SK-N-SH treated with all-trans-retinoic acid at 6 μM for 48 hours (cell line): Measurements from ENCODE around the gene RNF113B.

Experiments
- ATAC-seq: fragments of 200-7000 bp; cut with Tn5 transposase; 3 replicates; pipeline ENCODE4 v1.9.1; 2020; ENCODE audit warnings: mild to moderate bottlenecking, moderate library complexity
- ARNTL ChIP-seq: fragments of 450-650 bp; formaldehyde crosslinking; IDR thresholded peaks from 2 replicates; pipeline ENCODE4 v1.5.0; 2020; ENCODE audit warnings: low read depth, mild to moderate bottlenecking, moderate library complexity, borderline replicate concordance
- BACH2 ChIP-seq: fragments of 250-450 bp; sonication (Bioruptor Pico); IDR thresholded peaks from 2 replicates; pipeline ENCODE4 v1.9.0; 2021; ENCODE audit warnings: mild to moderate bottlenecking, borderline replicate concordance
- ESRRG ChIP-seq: fragments of 250-450 bp; sonication (Bioruptor Pico); IDR thresholded peaks from 2 replicates; pipeline ENCODE4 v1.6.1; 2021; ENCODE audit warnings: mild to moderate bottlenecking
- GLIS3 ChIP-seq: fragments of 250-450 bp; sonication (Bioruptor Pico); IDR thresholded peaks from 2 replicates; pipeline ENCODE4 v1.5.0; 2020; ENCODE audit warnings: mild to moderate bottlenecking, moderate library complexity
- ISL1 ChIP-seq: fragments of 250-450 bp; sonication (Bioruptor Pico); IDR thresholded peaks from 2 replicates; pipeline ENCODE4 v2.1.2; 2022; ENCODE audit warnings: mild to moderate bottlenecking, moderate library complexity
- OSR1 ChIP-seq: fragments of 250-450 bp; sonication (Bioruptor Pico); IDR thresholded peaks from 2 replicates; pipeline ENCODE4 v1.8.0; 2022; ENCODE audit warnings: moderate library complexity, mild to moderate bottlenecking, inconsistent platforms
- PPARA ChIP-seq: fragments of 250-450 bp; sonication (Bioruptor Pico); IDR thresholded peaks from 2 replicates; pipeline ENCODE4 v1.5.0; 2020; ENCODE audit warnings: mild to moderate bottlenecking, borderline replicate concordance
- RARB ChIP-seq: fragments of 250-450 bp; sonication (Bioruptor Pico); IDR thresholded peaks from 2 replicates; pipeline ENCODE4 v1.8.0; 2021; ENCODE audit warnings: mild to moderate bottlenecking, moderate library complexity
- SNAI2 ChIP-seq: fragments of 250-450 bp; sonication (Bioruptor Pico); IDR thresholded peaks from 2 replicates; pipeline ENCODE4 v1.5.0; 2020; ENCODE audit warnings: mild to moderate bottlenecking, moderate library complexity
- TCF4 ChIP-seq: fragments of 250-450 bp; sonication (Bioruptor Pico); IDR thresholded peaks from 2 replicates; pipeline ENCODE4 v1.8.0; 2021; ENCODE audit warnings: mild to moderate bottlenecking, moderate library complexity, borderline replicate concordance
- TOX ChIP-seq: fragments of 250-450 bp; sonication (Bioruptor Pico); IDR thresholded peaks from 2 replicates; pipeline ENCODE4 v1.8.0; 2021; ENCODE audit warnings: mild to moderate bottlenecking, moderate library complexity, borderline replicate concordance
- ZC3H10 ChIP-seq: fragments of 250-450 bp; sonication (Bioruptor Pico); IDR thresholded peaks from 2 replicates; pipeline ENCODE4 v1.5.1; 2021; ENCODE audit warnings: mild to moderate bottlenecking, moderate library complexity
- ZFP3 ChIP-seq: fragments of 250-450 bp; sonication (Bioruptor Pico); IDR thresholded peaks from 2 replicates; pipeline ENCODE4 v1.5.0; 2020; ENCODE audit warnings: mild to moderate bottlenecking, moderate library complexity
- ZFP30 ChIP-seq: fragments of 450-650 bp; formaldehyde crosslinking; IDR thresholded peaks from 2 replicates; pipeline ENCODE4 v1.5.0; 2022; ENCODE audit warnings: mild to moderate bottlenecking, moderate library complexity
- ZNF565 ChIP-seq: fragments of 450-650 bp; formaldehyde crosslinking; conservative IDR thresholded peaks from 2 replicates; pipeline ENCODE4 v1.5.0; 2020; ENCODE audit warnings: low read depth, mild to moderate bottlenecking, moderate library complexity
- ZNF70 ChIP-seq: fragments of 450-650 bp; formaldehyde crosslinking; IDR thresholded peaks from 2 replicates; pipeline ENCODE4 v1.5.0; 2020; ENCODE audit warnings: mild to moderate bottlenecking, moderate library complexity
- ZNF8 ChIP-seq: fragments of 450-650 bp; formaldehyde crosslinking; IDR thresholded peaks from 2 replicates; pipeline ENCODE4 v1.5.0; 2020; ENCODE audit warnings: mild to moderate bottlenecking, moderate library complexity
- TF ChIP-seq, protein P1 (sequence below): fragments of 250-450 bp; sonication (Bioruptor Pico); IDR thresholded peaks from 2 replicates; pipeline ENCODE4 v1.5.0; 2020; ENCODE audit warnings: mild to moderate bottlenecking, moderate library complexity
- TF ChIP-seq, protein P2 (sequence below): fragments of 250-450 bp; sonication (Bioruptor Pico); IDR thresholded peaks from 2 replicates; pipeline ENCODE4 v1.5.1; 2020; ENCODE audit warnings: low read depth, mild to moderate bottlenecking, moderate library complexity
- TF ChIP-seq, protein P3 (sequence below): fragments of 250-450 bp; sonication (Bioruptor Pico); IDR thresholded peaks from 2 replicates; pipeline ENCODE4 v1.8.0; 2021; ENCODE audit warnings: low read depth, mild to moderate bottlenecking, moderate library complexity, borderline replicate concordance
- TF ChIP-seq, protein P4 (sequence below): fragments of 250-450 bp; sonication (Bioruptor Pico); IDR thresholded peaks from 2 replicates; pipeline ENCODE4 v1.8.0; 2020; ENCODE audit warnings: mild to moderate bottlenecking, moderate library complexity, borderline replicate concordance
- TF ChIP-seq, protein P5 (sequence below): fragments of 250-450 bp; sonication (Bioruptor Pico); IDR thresholded peaks from 2 replicates; pipeline ENCODE4 v1.5.1; 2021; ENCODE audit warnings: mild to moderate bottlenecking, moderate library complexity

Gene RNF113B

DNA sequence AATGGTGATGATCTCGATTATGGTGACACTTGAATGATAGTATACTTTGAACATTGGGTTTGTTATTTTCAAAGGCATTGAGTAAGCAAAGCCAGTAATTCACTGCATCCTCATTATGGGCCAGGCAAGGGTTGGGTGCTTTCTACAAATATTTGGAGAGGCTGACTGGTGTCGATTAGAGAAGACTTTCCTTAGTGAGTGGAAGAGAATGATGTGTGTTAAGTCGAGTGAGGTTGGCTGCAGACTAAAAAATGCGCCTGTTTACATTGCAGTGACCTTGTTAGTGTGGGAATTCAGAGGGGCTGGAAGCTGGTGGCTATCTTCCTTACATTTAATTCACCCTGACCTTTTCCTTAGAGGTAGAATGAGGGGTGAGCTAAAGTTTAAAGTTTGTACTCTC is 22.4 kb upstream of the RNF113B start (continued):
- TF ChIP-seq, protein P1, sequence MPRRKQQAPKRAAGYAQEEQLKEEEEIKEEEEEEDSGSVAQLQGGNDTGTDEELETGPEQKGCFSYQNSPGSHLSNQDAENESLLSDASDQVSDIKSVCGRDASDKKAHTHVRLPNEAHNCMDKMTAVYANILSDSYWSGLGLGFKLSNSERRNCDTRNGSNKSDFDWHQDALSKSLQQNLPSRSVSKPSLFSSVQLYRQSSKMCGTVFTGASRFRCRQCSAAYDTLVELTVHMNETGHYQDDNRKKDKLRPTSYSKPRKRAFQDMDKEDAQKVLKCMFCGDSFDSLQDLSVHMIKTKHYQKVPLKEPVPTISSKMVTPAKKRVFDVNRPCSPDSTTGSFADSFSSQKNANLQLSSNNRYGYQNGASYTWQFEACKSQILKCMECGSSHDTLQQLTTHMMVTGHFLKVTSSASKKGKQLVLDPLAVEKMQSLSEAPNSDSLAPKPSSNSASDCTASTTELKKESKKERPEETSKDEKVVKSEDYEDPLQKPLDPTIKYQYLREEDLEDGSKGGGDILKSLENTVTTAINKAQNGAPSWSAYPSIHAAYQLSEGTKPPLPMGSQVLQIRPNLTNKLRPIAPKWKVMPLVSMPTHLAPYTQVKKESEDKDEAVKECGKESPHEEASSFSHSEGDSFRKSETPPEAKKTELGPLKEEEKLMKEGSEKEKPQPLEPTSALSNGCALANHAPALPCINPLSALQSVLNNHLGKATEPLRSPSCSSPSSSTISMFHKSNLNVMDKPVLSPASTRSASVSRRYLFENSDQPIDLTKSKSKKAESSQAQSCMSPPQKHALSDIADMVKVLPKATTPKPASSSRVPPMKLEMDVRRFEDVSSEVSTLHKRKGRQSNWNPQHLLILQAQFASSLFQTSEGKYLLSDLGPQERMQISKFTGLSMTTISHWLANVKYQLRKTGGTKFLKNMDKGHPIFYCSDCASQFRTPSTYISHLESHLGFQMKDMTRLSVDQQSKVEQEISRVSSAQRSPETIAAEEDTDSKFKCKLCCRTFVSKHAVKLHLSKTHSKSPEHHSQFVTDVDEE (CRISPR knock-in tag) = no peak
- no peak for TF ChIP-seq ISL1 (CRISPR knock-in tag)

DNA sequence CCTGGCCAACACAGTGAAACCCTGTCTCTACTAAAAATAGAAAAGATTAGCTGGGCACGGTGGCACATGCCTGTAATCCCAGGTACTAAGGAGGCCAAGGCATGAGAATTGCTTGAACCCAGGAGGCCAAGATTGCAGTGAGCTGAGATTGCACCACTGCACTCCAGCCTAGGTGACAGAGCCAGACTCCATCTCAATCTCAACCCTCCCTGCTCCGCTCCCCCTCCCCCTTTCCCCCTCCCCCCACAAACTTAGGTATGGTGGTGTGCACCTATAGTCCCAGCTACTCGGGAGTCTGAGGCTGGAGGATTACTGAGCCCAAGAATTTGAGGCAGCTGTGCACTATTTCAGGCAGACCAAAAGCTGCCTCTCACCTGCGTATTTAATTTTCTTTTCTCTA is 21.6 kb upstream of the RNF113B start:
- ATAC-seq = no peak
- TF ChIP-seq OSR1 = no peak
- no peak for TF ChIP-seq ESRRG (CRISPR knock-in tag)
- no peak for TF ChIP-seq ZC3H10 (CRISPR knock-in tag)
- no peak for TF ChIP-seq TCF4 (CRISPR knock-in tag)
- no peak for TF ChIP-seq ZNF565
- TF ChIP-seq BACH2 (CRISPR knock-in tag) = no peak
- TF ChIP-seq ARNTL (CRISPR knock-in tag) = no peak
- no peak for TF ChIP-seq ISL1 (CRISPR knock-in tag)
- TF ChIP-seq, protein P2, sequence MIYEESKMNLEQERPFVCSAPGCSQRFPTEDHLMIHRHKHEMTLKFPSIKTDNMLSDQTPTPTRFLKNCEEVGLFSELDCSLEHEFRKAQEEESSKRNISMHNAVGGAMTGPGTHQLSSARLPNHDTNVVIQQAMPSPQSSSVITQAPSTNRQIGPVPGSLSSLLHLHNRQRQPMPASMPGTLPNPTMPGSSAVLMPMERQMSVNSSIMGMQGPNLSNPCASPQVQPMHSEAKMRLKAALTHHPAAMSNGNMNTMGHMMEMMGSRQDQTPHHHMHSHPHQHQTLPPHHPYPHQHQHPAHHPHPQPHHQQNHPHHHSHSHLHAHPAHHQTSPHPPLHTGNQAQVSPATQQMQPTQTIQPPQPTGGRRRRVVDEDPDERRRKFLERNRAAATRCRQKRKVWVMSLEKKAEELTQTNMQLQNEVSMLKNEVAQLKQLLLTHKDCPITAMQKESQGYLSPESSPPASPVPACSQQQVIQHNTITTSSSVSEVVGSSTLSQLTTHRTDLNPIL = no peak
- TF ChIP-seq, protein P3, sequence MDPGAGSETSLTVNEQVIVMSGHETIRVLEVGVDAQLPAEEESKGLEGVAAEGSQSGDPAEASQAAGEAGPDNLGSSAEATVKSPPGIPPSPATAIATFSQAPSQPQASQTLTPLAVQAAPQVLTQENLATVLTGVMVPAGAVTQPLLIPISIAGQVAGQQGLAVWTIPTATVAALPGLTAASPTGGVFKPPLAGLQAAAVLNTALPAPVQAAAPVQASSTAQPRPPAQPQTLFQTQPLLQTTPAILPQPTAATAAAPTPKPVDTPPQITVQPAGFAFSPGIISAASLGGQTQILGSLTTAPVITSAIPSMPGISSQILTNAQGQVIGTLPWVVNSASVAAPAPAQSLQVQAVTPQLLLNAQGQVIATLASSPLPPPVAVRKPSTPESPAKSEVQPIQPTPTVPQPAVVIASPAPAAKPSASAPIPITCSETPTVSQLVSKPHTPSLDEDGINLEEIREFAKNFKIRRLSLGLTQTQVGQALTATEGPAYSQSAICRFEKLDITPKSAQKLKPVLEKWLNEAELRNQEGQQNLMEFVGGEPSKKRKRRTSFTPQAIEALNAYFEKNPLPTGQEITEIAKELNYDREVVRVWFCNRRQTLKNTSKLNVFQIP (CRISPR knock-in tag) = no peak
- TF ChIP-seq, protein P1 (CRISPR knock-in tag) = no peak
- TF ChIP-seq TOX = no peak
- no peak for TF ChIP-seq ZFP3
- TF ChIP-seq RARB (CRISPR knock-in tag) = no peak
- TF ChIP-seq SNAI2 (CRISPR knock-in tag) = no peak
- no peak for TF ChIP-seq ZNF70 (CRISPR knock-in tag)
- no peak for TF ChIP-seq ZNF8 (CRISPR knock-in tag)
- TF ChIP-seq PPARA (CRISPR knock-in tag) = no peak
- TF ChIP-seq, protein P4, sequence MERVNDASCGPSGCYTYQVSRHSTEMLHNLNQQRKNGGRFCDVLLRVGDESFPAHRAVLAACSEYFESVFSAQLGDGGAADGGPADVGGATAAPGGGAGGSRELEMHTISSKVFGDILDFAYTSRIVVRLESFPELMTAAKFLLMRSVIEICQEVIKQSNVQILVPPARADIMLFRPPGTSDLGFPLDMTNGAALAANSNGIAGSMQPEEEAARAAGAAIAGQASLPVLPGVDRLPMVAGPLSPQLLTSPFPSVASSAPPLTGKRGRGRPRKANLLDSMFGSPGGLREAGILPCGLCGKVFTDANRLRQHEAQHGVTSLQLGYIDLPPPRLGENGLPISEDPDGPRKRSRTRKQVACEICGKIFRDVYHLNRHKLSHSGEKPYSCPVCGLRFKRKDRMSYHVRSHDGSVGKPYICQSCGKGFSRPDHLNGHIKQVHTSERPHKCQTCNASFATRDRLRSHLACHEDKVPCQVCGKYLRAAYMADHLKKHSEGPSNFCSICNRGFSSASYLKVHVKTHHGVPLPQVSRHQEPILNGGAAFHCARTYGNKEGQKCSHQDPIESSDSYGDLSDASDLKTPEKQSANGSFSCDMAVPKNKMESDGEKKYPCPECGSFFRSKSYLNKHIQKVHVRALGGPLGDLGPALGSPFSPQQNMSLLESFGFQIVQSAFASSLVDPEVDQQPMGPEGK (CRISPR knock-in tag) = no peak

DNA sequence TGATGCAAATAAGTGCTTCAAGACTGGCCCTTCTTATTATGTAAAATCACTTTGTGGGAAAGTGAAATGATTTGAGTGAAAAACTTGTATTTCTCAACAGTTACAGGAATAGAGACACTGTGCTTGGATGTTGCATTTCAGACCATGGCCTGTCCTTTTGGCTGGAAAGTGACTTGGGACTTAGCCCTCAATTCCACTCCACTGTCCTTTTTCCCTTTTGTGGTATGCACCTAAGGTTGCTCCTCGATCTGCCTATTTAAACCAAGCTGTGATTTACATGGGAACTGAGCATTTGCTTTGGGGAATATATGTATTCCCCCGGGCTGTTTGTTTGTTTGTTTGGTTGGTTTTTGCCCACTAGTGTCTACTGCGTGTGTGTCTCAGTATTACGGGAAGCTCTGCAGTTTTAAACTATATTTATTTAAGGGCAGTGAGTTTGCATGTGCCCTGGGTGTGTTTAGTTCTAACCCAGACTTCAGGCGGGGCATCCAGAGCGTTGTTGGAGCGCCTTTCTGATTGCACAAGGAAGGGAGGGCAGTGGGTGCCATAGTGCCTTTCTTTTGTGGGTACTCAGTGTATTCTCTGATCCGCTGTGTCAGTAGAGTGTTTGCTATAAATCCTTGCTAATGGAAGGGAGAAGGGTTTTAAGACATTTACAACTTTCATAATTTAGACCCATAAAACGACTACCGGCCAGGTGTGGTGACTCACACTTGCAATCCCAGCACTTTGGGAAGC is 18.2 kb upstream of the RNF113B start:
- no peak for ATAC-seq
- TF ChIP-seq, protein P5, sequence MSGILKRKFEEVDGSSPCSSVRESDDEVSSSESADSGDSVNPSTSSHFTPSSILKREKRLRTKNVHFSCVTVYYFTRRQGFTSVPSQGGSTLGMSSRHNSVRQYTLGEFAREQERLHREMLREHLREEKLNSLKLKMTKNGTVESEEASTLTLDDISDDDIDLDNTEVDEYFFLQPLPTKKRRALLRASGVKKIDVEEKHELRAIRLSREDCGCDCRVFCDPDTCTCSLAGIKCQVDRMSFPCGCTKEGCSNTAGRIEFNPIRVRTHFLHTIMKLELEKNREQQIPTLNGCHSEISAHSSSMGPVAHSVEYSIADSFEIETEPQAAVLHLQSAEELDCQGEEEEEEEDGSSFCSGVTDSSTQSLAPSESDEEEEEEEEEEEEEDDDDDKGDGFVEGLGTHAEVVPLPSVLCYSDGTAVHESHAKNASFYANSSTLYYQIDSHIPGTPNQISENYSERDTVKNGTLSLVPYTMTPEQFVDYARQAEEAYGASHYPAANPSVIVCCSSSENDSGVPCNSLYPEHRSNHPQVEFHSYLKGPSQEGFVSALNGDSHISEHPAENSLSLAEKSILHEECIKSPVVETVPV (CRISPR knock-in tag) = no peak
- no peak for TF ChIP-seq ZNF70 (CRISPR knock-in tag)
- TF ChIP-seq GLIS3 (CRISPR knock-in tag) = no peak
- no peak for TF ChIP-seq ESRRG (CRISPR knock-in tag)
- TF ChIP-seq, protein P3 (CRISPR knock-in tag) = no peak
- no peak for TF ChIP-seq RARB (CRISPR knock-in tag)
- TF ChIP-seq ZFP30 (CRISPR knock-in tag) = no peak
- TF ChIP-seq, protein P4 (CRISPR knock-in tag) = no peak
- no peak for TF ChIP-seq ZFP3
- no peak for TF ChIP-seq ARNTL (CRISPR knock-in tag)
- no peak for TF ChIP-seq OSR1
